SK-N-SH treated with all-trans-retinoic acid at 6 μM for 48 hours (cell line): ENCODE measurements around the gene TTLL7.

Experiments
- ATAC-seq: fragments of 200-7000 bp; cut with Tn5 transposase; 3 replicates; pipeline ENCODE4 v1.9.1; 2020; ENCODE audit warnings: mild to moderate bottlenecking, moderate library complexity
- ARNTL ChIP-seq: fragments of 450-650 bp; formaldehyde crosslinking; IDR thresholded peaks from 2 replicates; pipeline ENCODE4 v1.5.0; 2020; ENCODE audit warnings: low read depth, mild to moderate bottlenecking, moderate library complexity, borderline replicate concordance
- BACH2 ChIP-seq: fragments of 250-450 bp; sonication (Bioruptor Pico); IDR thresholded peaks from 2 replicates; pipeline ENCODE4 v1.9.0; 2021; ENCODE audit warnings: mild to moderate bottlenecking, borderline replicate concordance
- CSDC2 ChIP-seq: fragments of 250-450 bp; sonication (Bioruptor Pico); IDR thresholded peaks from 2 replicates; pipeline ENCODE4 v1.5.0; 2020; ENCODE audit warnings: mild to moderate bottlenecking, moderate library complexity
- ESRRG ChIP-seq: fragments of 250-450 bp; sonication (Bioruptor Pico); IDR thresholded peaks from 2 replicates; pipeline ENCODE4 v1.6.1; 2021; ENCODE audit warnings: mild to moderate bottlenecking
- GLIS3 ChIP-seq: fragments of 250-450 bp; sonication (Bioruptor Pico); IDR thresholded peaks from 2 replicates; pipeline ENCODE4 v1.5.0; 2020; ENCODE audit warnings: mild to moderate bottlenecking, moderate library complexity
- ISL1 ChIP-seq: fragments of 250-450 bp; sonication (Bioruptor Pico); IDR thresholded peaks from 2 replicates; pipeline ENCODE4 v2.1.2; 2022; ENCODE audit warnings: mild to moderate bottlenecking, moderate library complexity
- OSR1 ChIP-seq: fragments of 250-450 bp; sonication (Bioruptor Pico); IDR thresholded peaks from 2 replicates; pipeline ENCODE4 v1.8.0; 2022; ENCODE audit warnings: moderate library complexity, mild to moderate bottlenecking, inconsistent platforms
- PPARA ChIP-seq: fragments of 250-450 bp; sonication (Bioruptor Pico); IDR thresholded peaks from 2 replicates; pipeline ENCODE4 v1.5.0; 2020; ENCODE audit warnings: mild to moderate bottlenecking, borderline replicate concordance
- TCF4 ChIP-seq: fragments of 250-450 bp; sonication (Bioruptor Pico); IDR thresholded peaks from 2 replicates; pipeline ENCODE4 v1.8.0; 2021; ENCODE audit warnings: mild to moderate bottlenecking, moderate library complexity, borderline replicate concordance
- TOX ChIP-seq: fragments of 250-450 bp; sonication (Bioruptor Pico); IDR thresholded peaks from 2 replicates; pipeline ENCODE4 v1.8.0; 2021; ENCODE audit warnings: mild to moderate bottlenecking, moderate library complexity, borderline replicate concordance
- ZC3H10 ChIP-seq: fragments of 250-450 bp; sonication (Bioruptor Pico); IDR thresholded peaks from 2 replicates; pipeline ENCODE4 v1.5.1; 2021; ENCODE audit warnings: mild to moderate bottlenecking, moderate library complexity
- ZFP30 ChIP-seq: fragments of 450-650 bp; formaldehyde crosslinking; IDR thresholded peaks from 2 replicates; pipeline ENCODE4 v1.5.0; 2022; ENCODE audit warnings: mild to moderate bottlenecking, moderate library complexity
- ZNF565 ChIP-seq: fragments of 450-650 bp; formaldehyde crosslinking; conservative IDR thresholded peaks from 2 replicates; pipeline ENCODE4 v1.5.0; 2020; ENCODE audit warnings: low read depth, mild to moderate bottlenecking, moderate library complexity
- ZNF70 ChIP-seq: fragments of 450-650 bp; formaldehyde crosslinking; IDR thresholded peaks from 2 replicates; pipeline ENCODE4 v1.5.0; 2020; ENCODE audit warnings: mild to moderate bottlenecking, moderate library complexity
- ZNF8 ChIP-seq: fragments of 450-650 bp; formaldehyde crosslinking; IDR thresholded peaks from 2 replicates; pipeline ENCODE4 v1.5.0; 2020; ENCODE audit warnings: mild to moderate bottlenecking, moderate library complexity
- TF ChIP-seq, protein P1 (sequence below): fragments of 250-450 bp; sonication (Bioruptor Pico); IDR thresholded peaks from 2 replicates; pipeline ENCODE4 v1.5.1; 2021; ENCODE audit warnings: mild to moderate bottlenecking, moderate library complexity
- TF ChIP-seq, protein P2 (sequence below): fragments of 250-450 bp; sonication (Bioruptor Pico); IDR thresholded peaks from 2 replicates; pipeline ENCODE4 v1.8.0; 2020; ENCODE audit warnings: mild to moderate bottlenecking, moderate library complexity, borderline replicate concordance
- TF ChIP-seq, protein P3 (sequence below): fragments of 250-450 bp; sonication (Bioruptor Pico); IDR thresholded peaks from 2 replicates; pipeline ENCODE4 v1.5.0; 2020; ENCODE audit warnings: mild to moderate bottlenecking, moderate library complexity
- TF ChIP-seq, protein P4 (sequence below): fragments of 250-450 bp; sonication (Bioruptor Pico); IDR thresholded peaks from 2 replicates; pipeline ENCODE4 v1.8.0; 2021; ENCODE audit warnings: low read depth, mild to moderate bottlenecking, moderate library complexity, borderline replicate concordance
- TF ChIP-seq, protein P5 (sequence below): fragments of 250-450 bp; sonication (Bioruptor Pico); IDR thresholded peaks from 2 replicates; pipeline ENCODE4 v1.5.1; 2020; ENCODE audit warnings: low read depth, mild to moderate bottlenecking, moderate library complexity

The TTLL7 gene

DNA sequence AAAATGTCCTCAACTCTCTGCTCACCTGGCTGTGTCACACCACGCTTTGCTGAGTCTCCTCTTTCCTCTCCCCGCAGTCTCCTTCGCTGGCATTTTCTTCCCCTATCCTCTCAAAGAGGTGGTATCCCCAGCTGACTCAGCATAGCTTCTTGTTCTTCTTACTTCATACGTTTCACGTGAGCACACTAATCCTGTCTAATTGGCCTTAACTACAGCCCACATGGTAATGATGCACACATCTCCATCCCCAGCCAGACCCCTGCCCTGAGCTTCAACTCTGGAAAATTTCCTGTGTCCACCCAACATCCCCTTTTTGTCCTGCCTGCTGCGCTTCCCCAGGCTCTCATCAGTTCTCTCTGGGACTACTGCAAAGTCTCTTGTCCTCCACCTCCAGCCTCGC, 169.8 kb downstream of the TTLL7 start (continued):
- TF ChIP-seq, protein P1, sequence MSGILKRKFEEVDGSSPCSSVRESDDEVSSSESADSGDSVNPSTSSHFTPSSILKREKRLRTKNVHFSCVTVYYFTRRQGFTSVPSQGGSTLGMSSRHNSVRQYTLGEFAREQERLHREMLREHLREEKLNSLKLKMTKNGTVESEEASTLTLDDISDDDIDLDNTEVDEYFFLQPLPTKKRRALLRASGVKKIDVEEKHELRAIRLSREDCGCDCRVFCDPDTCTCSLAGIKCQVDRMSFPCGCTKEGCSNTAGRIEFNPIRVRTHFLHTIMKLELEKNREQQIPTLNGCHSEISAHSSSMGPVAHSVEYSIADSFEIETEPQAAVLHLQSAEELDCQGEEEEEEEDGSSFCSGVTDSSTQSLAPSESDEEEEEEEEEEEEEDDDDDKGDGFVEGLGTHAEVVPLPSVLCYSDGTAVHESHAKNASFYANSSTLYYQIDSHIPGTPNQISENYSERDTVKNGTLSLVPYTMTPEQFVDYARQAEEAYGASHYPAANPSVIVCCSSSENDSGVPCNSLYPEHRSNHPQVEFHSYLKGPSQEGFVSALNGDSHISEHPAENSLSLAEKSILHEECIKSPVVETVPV, result no peak
- no peak for TF ChIP-seq BACH2

DNA sequence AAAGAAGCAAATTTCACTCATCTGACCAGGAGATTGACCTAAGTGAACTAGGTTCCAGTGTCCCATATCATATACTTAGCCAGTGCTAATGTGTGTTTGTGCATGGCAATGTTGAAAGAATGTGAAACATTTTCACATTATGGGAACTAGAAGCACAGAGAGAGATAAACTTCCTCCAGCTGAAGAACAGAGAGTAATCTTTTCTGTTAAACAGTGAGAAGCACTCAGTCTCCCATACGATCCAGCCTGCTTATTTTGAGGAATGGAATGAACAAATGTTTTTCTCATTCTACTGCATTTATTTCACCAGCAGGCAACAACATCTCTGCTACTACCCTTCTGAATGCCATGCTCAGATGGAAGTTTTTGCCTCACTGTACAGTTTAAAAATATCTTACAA, 170.5 kb downstream of the TTLL7 start:
- no peak for ATAC-seq
- TF ChIP-seq ZNF565 (CRISPR knock-in tag), result no peak

DNA sequence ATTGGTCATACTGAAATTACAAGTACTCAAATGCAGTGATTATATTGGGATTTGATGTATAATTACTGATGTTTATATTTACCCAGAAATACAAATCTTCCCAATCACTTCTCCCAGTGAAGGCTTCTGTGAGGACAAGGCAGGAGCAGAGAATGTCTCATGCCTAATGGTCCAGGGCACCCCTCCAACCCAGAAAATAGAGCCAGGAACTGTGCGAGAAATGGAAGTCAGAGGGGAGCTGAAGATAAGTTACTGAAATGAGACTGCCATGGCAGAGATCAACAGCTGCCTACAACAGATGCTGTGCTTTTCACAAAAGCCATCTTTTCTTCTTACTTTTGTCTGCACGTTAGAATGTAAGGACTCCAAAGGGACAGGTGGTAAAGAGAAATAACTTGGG, 171.2 kb downstream of the TTLL7 start:
- TF ChIP-seq ZNF70 (CRISPR knock-in tag) (no peak), ESRRG (CRISPR knock-in tag) (no peak), ZFP30 (CRISPR knock-in tag) (no peak), ZNF565 (CRISPR knock-in tag) (no peak), ZC3H10 (CRISPR knock-in tag) (no peak), GLIS3 (CRISPR knock-in tag) (no peak), ARNTL (no peak)
- TF ChIP-seq, protein P2, sequence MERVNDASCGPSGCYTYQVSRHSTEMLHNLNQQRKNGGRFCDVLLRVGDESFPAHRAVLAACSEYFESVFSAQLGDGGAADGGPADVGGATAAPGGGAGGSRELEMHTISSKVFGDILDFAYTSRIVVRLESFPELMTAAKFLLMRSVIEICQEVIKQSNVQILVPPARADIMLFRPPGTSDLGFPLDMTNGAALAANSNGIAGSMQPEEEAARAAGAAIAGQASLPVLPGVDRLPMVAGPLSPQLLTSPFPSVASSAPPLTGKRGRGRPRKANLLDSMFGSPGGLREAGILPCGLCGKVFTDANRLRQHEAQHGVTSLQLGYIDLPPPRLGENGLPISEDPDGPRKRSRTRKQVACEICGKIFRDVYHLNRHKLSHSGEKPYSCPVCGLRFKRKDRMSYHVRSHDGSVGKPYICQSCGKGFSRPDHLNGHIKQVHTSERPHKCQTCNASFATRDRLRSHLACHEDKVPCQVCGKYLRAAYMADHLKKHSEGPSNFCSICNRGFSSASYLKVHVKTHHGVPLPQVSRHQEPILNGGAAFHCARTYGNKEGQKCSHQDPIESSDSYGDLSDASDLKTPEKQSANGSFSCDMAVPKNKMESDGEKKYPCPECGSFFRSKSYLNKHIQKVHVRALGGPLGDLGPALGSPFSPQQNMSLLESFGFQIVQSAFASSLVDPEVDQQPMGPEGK (CRISPR knock-in tag), result no peak
- TF ChIP-seq, protein P1, result no peak
- TF ChIP-seq, protein P3, sequence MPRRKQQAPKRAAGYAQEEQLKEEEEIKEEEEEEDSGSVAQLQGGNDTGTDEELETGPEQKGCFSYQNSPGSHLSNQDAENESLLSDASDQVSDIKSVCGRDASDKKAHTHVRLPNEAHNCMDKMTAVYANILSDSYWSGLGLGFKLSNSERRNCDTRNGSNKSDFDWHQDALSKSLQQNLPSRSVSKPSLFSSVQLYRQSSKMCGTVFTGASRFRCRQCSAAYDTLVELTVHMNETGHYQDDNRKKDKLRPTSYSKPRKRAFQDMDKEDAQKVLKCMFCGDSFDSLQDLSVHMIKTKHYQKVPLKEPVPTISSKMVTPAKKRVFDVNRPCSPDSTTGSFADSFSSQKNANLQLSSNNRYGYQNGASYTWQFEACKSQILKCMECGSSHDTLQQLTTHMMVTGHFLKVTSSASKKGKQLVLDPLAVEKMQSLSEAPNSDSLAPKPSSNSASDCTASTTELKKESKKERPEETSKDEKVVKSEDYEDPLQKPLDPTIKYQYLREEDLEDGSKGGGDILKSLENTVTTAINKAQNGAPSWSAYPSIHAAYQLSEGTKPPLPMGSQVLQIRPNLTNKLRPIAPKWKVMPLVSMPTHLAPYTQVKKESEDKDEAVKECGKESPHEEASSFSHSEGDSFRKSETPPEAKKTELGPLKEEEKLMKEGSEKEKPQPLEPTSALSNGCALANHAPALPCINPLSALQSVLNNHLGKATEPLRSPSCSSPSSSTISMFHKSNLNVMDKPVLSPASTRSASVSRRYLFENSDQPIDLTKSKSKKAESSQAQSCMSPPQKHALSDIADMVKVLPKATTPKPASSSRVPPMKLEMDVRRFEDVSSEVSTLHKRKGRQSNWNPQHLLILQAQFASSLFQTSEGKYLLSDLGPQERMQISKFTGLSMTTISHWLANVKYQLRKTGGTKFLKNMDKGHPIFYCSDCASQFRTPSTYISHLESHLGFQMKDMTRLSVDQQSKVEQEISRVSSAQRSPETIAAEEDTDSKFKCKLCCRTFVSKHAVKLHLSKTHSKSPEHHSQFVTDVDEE (CRISPR knock-in tag), result no peak
- TF ChIP-seq, all 23 proteins: peak for 0
- ATAC-seq, result no peak

DNA sequence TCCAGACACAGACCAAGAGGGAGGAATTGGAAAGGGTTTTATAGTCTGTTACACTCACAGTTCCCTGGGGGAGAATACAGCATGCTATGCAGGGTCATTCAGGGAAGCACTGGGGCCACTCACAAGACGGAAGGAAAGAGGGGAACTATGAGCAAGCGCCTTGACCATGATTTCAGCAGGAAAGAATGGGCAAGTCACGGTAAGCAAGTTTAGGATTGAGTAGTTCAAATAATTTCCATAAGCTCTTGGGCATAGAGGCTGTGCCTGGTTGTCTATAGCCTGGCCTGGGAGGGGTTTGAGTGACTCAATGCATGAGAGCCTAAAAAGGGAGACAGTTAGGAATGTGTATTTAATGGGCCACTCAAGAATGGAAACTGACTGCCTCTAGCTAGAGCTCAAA, 176.7 kb downstream of the TTLL7 start:
- ATAC-seq, result no peak
- TF ChIP-seq GLIS3 (CRISPR knock-in tag), result no peak
- no peak for TF ChIP-seq ZNF70 (CRISPR knock-in tag)
- TF ChIP-seq ZNF8 (CRISPR knock-in tag), result no peak
- no peak for TF ChIP-seq ZC3H10 (CRISPR knock-in tag)
- TF ChIP-seq, protein P4, sequence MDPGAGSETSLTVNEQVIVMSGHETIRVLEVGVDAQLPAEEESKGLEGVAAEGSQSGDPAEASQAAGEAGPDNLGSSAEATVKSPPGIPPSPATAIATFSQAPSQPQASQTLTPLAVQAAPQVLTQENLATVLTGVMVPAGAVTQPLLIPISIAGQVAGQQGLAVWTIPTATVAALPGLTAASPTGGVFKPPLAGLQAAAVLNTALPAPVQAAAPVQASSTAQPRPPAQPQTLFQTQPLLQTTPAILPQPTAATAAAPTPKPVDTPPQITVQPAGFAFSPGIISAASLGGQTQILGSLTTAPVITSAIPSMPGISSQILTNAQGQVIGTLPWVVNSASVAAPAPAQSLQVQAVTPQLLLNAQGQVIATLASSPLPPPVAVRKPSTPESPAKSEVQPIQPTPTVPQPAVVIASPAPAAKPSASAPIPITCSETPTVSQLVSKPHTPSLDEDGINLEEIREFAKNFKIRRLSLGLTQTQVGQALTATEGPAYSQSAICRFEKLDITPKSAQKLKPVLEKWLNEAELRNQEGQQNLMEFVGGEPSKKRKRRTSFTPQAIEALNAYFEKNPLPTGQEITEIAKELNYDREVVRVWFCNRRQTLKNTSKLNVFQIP, result no peak
- TF ChIP-seq PPARA (CRISPR knock-in tag), result no peak
- no peak for TF ChIP-seq TOX (CRISPR knock-in tag)
- TF ChIP-seq ISL1, result no peak
- TF ChIP-seq, protein P5, sequence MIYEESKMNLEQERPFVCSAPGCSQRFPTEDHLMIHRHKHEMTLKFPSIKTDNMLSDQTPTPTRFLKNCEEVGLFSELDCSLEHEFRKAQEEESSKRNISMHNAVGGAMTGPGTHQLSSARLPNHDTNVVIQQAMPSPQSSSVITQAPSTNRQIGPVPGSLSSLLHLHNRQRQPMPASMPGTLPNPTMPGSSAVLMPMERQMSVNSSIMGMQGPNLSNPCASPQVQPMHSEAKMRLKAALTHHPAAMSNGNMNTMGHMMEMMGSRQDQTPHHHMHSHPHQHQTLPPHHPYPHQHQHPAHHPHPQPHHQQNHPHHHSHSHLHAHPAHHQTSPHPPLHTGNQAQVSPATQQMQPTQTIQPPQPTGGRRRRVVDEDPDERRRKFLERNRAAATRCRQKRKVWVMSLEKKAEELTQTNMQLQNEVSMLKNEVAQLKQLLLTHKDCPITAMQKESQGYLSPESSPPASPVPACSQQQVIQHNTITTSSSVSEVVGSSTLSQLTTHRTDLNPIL (CRISPR knock-in tag), result no peak
- TF ChIP-seq, protein P2 (CRISPR knock-in tag), result no peak
- no peak for TF ChIP-seq ZFP30 (CRISPR knock-in tag)
- TF ChIP-seq, protein P1, result no peak
- no peak for TF ChIP-seq OSR1 (CRISPR knock-in tag)
- TF ChIP-seq TCF4, result no peak
- TF ChIP-seq ARNTL, result no peak
- no peak for TF ChIP-seq ESRRG (CRISPR knock-in tag)
- no peak for TF ChIP-seq CSDC2 (CRISPR knock-in tag)
